Bronchial epithelial cell (primary cell): ENCODE results near the gene KRTAP1-5. TPM values are rescaled to one million over a fixed set of nuclear protein-coding genes. Genes with fewer than 3 reads are reported as not detected.
"Not testable (repeated sequence)": the region's sequence is repeated elsewhere in the genome, so short reads cannot be mapped to it uniquely, and the experiment has no call there.

Experiments used
- DNase-seq: peaks from one replicate; pipeline ENCODE4 v3.0.0-alpha.2; 2010; ENCODE audit warnings: low read depth
- FAIRE-seq: peaks from 2 replicates; lab custom pipeline; 2011; peaks lifted over from hg19 to GRCh38; lab: Jason Lieb, UNC
- H3K27me3 ChIP-seq: 2 replicates; pipeline ENCODE4 v1.5.1; 2011; ENCODE audit warnings: low read length; ENCODE audit not compliant: control insufficient read depth, insufficient read depth
- H3K36me3 ChIP-seq: 2 replicates; pipeline ENCODE4 v1.5.1; 2011; ENCODE audit warnings: low read length; ENCODE audit not compliant: control insufficient read depth, insufficient read depth
- H3K4me3 ChIP-seq: 2 replicates; pipeline ENCODE4 v1.5.1; 2011; ENCODE audit warnings: mild to moderate bottlenecking, low read depth, low read length, control low read depth
- CTCF ChIP-seq: IDR thresholded peaks from 2 replicates; pipeline ENCODE4 v1.5.1; 2011; ENCODE audit warnings: mild to moderate bottlenecking, moderate library complexity, low read length, control low read depth, inconsistent platforms; ENCODE audit not compliant: insufficient read depth, severe bottlenecking
- total RNA-seq: library from RNA; depleted of rRNA; stranded (reverse); fragments of >200 nt; gene quantifications from 2 replicates; pipeline ENCODE4 v1.2.1, GENCODE V29; 2014

The KRTAP1-5 gene
- total RNA-seq, 1 donor from 2014 or later = not detected

- FAIRE-seq = no peak
- no peak for DNase-seq
- H3K27me3 ChIP-seq = no peaks in the 10 kb centered on the region
- H3K36me3 ChIP-seq = no peaks in the 10 kb centered on the region
- H3K4me3 ChIP-seq = no peak overlapping the region
- TF ChIP-seq CTCF = no peak
Measured at GRCh38 chr17:41052566-41052965, 25.6 kb upstream of the KRTAP1-5 start.

- DNase-seq = no peak
- Histone ChIP-seq H3K36me3 (no peaks in the 10 kb centered on the region), H3K27me3 (no peaks in the 10 kb centered on the region), H3K4me3 (no peak overlapping the region)
- peak; percentile 23 for FAIRE-seq
- TF ChIP-seq CTCF = no peak
Measured at GRCh38 chr17:41049110-41049509, 22.1 kb upstream of the KRTAP1-5 start.

GRCh38 chr17:41048441-41048840 is 21.4 kb upstream of the KRTAP1-5 start:
- Histone ChIP-seq H3K36me3 (no peaks in the 10 kb centered on the region), H3K27me3 (no peaks in the 10 kb centered on the region), H3K4me3 (no peak overlapping the region)
- no peak for TF ChIP-seq CTCF
- DNase-seq (peak; percentile 31), FAIRE-seq (no peak)

GRCh38 chr17:41046735-41047465 is 19.9 kb upstream of the KRTAP1-5 start, which contains the start of gene KRTAP2-1:
Gene KRTAP2-1, minus strand, starts transcription at chr17:41047316. Its CDS starts 49 bp downstream, at chr17:41047267.
- FAIRE-seq, H3K27me3 ChIP-seq: not testable (repeated sequence)

GRCh38 chr17:41042953-41043352 is 15.9 kb upstream of the KRTAP1-5 start:
- no peaks in the 10 kb centered on the region for H3K27me3 ChIP-seq
- FAIRE-seq (no peak), DNase-seq (no peak)
- H3K4me3 ChIP-seq = no peak overlapping the region
- no peak for TF ChIP-seq CTCF
- H3K36me3 ChIP-seq = no peaks in the 10 kb centered on the region

More at GRCh38 chr17:41046735-41047465, 19.9 kb upstream of the KRTAP1-5 start, which contains the start of gene KRTAP2-1:
- H3K4me3 ChIP-seq, DNase-seq, H3K36me3 ChIP-seq: not testable (repeated sequence)

GRCh38 chr17:41040783-41041571 is 14.0 kb upstream of the KRTAP1-5 start, which contains the start of gene KRTAP1-1:
Gene KRTAP1-1, minus strand, starts transcription at chr17:41041450. Its CDS starts 53 bp downstream, at chr17:41041397.
- not testable (repeated sequence) for DNase-seq, H3K27me3 ChIP-seq, H3K4me3 ChIP-seq, H3K36me3 ChIP-seq
- peak; percentile 13 for FAIRE-seq
